SK-N-SH (cell line): ENCODE data around the gene SPAG8.

Source experiments
- CTCF ChIP-seq: fragments of 200-600 bp; sonication (generic); IDR thresholded peaks from 2 replicates; pipeline ENCODE4 v1.6.1; 2017; ENCODE audit warnings: antibody characterized with exemption, mild to moderate bottlenecking, moderate library complexity
- EP300 ChIP-seq, 2 experiments: IDR thresholded peaks; 2 replicates each; pipeline versions ENCODE4 v1.4.0 to v1.6.1; 2012; ENCODE audit warnings: borderline replicate concordance in 1 of 2, low read depth in 1 of 2, low read length in 1 of 2
- GABPA ChIP-seq: IDR thresholded peaks from 2 replicates; pipeline ENCODE4 v1.4.0; 2012; ENCODE audit warnings: low read depth, mild to moderate bottlenecking
- MAX ChIP-seq: IDR thresholded peaks from 2 replicates; pipeline ENCODE4 v1.4.0; 2012; ENCODE audit warnings: low read depth
- MXI1 ChIP-seq: IDR thresholded peaks from 2 replicates; pipeline ENCODE4 v1.6.1; 2012; ENCODE audit warnings: mild to moderate bottlenecking, low read depth, low read length, improper control_type of control experiment
- NFIC ChIP-seq: IDR thresholded peaks from 2 replicates; pipeline ENCODE4 v1.4.0; 2012; ENCODE audit warnings: borderline replicate concordance
- NRF1 ChIP-seq: IDR thresholded peaks from 2 replicates; pipeline ENCODE4 v1.6.1; 2012; ENCODE audit warnings: low read depth, mild to moderate bottlenecking, low read length
- POLR2AphosphoS5 ChIP-seq: IDR thresholded peaks from 2 replicates; pipeline ENCODE4 v1.6.1; 2012; ENCODE audit warnings: low read depth, low read length
- RCOR1 ChIP-seq: fragments of 150-350 bp; IDR thresholded peaks from 2 replicates; pipeline ENCODE4 v1.6.1; 2017; ENCODE audit warnings: antibody characterized with exemption, low read length
- SIN3A ChIP-seq: IDR thresholded peaks from 2 replicates; pipeline ENCODE4 v1.6.1; 2012; ENCODE audit warnings: low read depth, mild to moderate bottlenecking, low read length, moderate library complexity, borderline replicate concordance
- SMC3 ChIP-seq: IDR thresholded peaks from 2 replicates; pipeline ENCODE4 v1.6.1; 2012; ENCODE audit warnings: low read depth, low read length, improper control_type of control experiment
- TCF12 ChIP-seq: IDR thresholded peaks from 2 replicates; pipeline ENCODE4 v1.4.0; 2012
- TEAD4 ChIP-seq: IDR thresholded peaks from 2 replicates; pipeline ENCODE4 v1.4.0; 2012; ENCODE audit warnings: mild to moderate bottlenecking, borderline replicate concordance; ENCODE audit not compliant: insufficient read depth

- TF ChIP-seq POLR2AphosphoS5 (no peak), MAX (no peak), CTCF (no peak), TCF12 (no peak), NFIC (no peak), SMC3 (no peak), GABPA (no peak), RCOR1 (no peak), TEAD4 (no peak), SIN3A (no peak), MXI1 (no peak), EP300 (IDR thresholded peaks at IDR 0.05; ENCODE audit: borderline replicate concordance in 1 of 2, low read depth in 1 of 2, low read length in 1 of 2) (no peak), NRF1 (no peak)
Observed at GRCh38 chr9:35790025-35790384, 22.1 kb downstream of the SPAG8 start.
